GM12873 (cell line): Measurements from ENCODE around the gene FLRT3.

ENCODE experiments used
- TF ChIP-seq, protein P1 (sequence below): IDR thresholded peaks from 2 replicates; pipeline ENCODE4 v1.5.1; 2012; ENCODE audit warnings: low read depth, mild to moderate bottlenecking, moderate library complexity, low read length, control low read depth; ENCODE audit not compliant: insufficient read depth; ENCODE audit errors: missing control alignments

Gene FLRT3

DNA sequence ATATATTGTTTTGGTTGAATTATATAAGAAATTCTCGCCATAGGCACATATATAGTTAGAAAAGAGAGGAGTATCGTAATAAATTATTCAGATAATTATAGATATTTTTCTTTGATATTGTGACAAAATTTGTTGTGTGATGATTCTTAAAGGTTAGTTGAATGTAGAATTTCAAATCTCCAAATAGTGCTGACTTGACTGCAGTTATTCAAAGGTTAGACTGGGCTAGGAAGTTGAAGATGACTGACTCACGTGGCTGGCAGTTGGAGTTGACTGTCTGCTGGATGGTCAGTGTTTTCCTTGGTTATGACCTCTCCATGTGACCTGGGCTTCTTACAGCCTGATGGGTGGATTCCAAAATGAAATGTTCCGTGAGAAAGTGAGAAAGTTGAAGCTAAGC, 55.3 kb downstream of the FLRT3 start:
- TF ChIP-seq, protein P1, sequence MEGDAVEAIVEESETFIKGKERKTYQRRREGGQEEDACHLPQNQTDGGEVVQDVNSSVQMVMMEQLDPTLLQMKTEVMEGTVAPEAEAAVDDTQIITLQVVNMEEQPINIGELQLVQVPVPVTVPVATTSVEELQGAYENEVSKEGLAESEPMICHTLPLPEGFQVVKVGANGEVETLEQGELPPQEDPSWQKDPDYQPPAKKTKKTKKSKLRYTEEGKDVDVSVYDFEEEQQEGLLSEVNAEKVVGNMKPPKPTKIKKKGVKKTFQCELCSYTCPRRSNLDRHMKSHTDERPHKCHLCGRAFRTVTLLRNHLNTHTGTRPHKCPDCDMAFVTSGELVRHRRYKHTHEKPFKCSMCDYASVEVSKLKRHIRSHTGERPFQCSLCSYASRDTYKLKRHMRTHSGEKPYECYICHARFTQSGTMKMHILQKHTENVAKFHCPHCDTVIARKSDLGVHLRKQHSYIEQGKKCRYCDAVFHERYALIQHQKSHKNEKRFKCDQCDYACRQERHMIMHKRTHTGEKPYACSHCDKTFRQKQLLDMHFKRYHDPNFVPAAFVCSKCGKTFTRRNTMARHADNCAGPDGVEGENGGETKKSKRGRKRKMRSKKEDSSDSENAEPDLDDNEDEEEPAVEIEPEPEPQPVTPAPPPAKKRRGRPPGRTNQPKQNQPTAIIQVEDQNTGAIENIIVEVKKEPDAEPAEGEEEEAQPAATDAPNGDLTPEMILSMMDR = no peak
